Neural progenitor cell (in vitro differentiated cells): ENCODE data around the gene DNLZ. TPM values are rescaled to one million over a fixed set of nuclear protein-coding genes. Genes with fewer than 3 reads are reported as not detected.

ENCODE experiments used
- DNase-seq: peaks from one replicate; pipeline ENCODE4 v3.0.0-alpha.2; 2016; ENCODE audit warnings: low spot score
- H2AFZ ChIP-seq: fragments of 200-600 bp; sonication (generic); replicated peaks from 2 replicates; pipeline ENCODE4 v1.6.1; 2016; ENCODE audit warnings: antibody characterized with exemption
- H3F3A ChIP-seq: fragments of 200-600 bp; sonication (generic); 2 replicates; pipeline ENCODE4 v1.6.1; 2016; ENCODE audit warnings: antibody characterized with exemption, low read depth
- H3K27ac ChIP-seq: fragments of 200-600 bp; sonication (generic); 2 replicates; pipeline ENCODE4 v1.5.1; 2016; ENCODE audit warnings: mild to moderate bottlenecking
- H3K27me3 ChIP-seq: fragments of 200-600 bp; sonication (generic); 2 replicates; pipeline ENCODE4 v1.6.1; 2016; ENCODE audit warnings: mild to moderate bottlenecking, moderate library complexity
- H3K36me3 ChIP-seq: fragments of 200-600 bp; sonication (generic); 2 replicates; pipeline ENCODE4 v1.5.1; 2016
- H3K4me1 ChIP-seq: fragments of 200-600 bp; sonication (generic); 2 replicates; pipeline ENCODE4 v1.6.1; 2016; ENCODE audit warnings: mixed run types
- H3K4me2 ChIP-seq: fragments of 200-600 bp; sonication (generic); 2 replicates; pipeline ENCODE4 v1.6.1; 2016
- H3K4me3 ChIP-seq: fragments of 200-600 bp; sonication (generic); 2 replicates; pipeline ENCODE4 v1.5.1; 2016
- H3K79me2 ChIP-seq: fragments of 200-600 bp; sonication (generic); 2 replicates; pipeline ENCODE4 v1.6.1; 2016; ENCODE audit warnings: low read depth
- H3K9ac ChIP-seq: fragments of 200-600 bp; sonication (generic); 2 replicates; pipeline ENCODE4 v1.6.1; 2016
- H3K9me3 ChIP-seq: fragments of 200-600 bp; sonication (generic); 2 replicates; pipeline ENCODE4 v1.5.1; 2016; ENCODE audit warnings: low read depth
- H4K20me1 ChIP-seq: fragments of 200-600 bp; sonication (generic); 2 replicates; pipeline ENCODE4 v1.6.1; 2016; ENCODE audit warnings: low read depth
- H3K27ac Mint-ChIP-seq: 3 replicates; pipeline ENCODE4 v1.8.0; 2021; ENCODE audit warnings: mixed read lengths
- H3K27me3 Mint-ChIP-seq: 2 replicates; pipeline ENCODE4 v1.8.0; 2022; ENCODE audit warnings: low read depth, mild to moderate bottlenecking, inconsistent platforms, moderate library complexity, mixed read lengths; ENCODE audit not compliant: insufficient read depth
- H3K36me3 Mint-ChIP-seq: 3 replicates; pipeline ENCODE4 v1.8.0; 2021; ENCODE audit warnings: mixed read lengths
- H3K4me1 Mint-ChIP-seq: 3 replicates; pipeline ENCODE4 v1.8.0; 2021; ENCODE audit warnings: mixed read lengths
- H3K4me3 Mint-ChIP-seq: 3 replicates; pipeline ENCODE4 v1.8.0; 2021; ENCODE audit warnings: mild to moderate bottlenecking, moderate library complexity, mixed read lengths
- H3K9me3 Mint-ChIP-seq: 3 replicates; pipeline ENCODE4 v1.8.0; 2020; ENCODE audit warnings: mixed read lengths
- EZH2 ChIP-seq: fragments of 200-600 bp; sonication (generic); IDR thresholded peaks from 2 replicates; pipeline ENCODE4 v1.6.1; 2017; ENCODE audit warnings: antibody characterized with exemption, mild to moderate bottlenecking, moderate library complexity
- EZH2phosphoT487 ChIP-seq: fragments of 200-600 bp; sonication (generic); IDR thresholded peaks from 2 replicates; pipeline ENCODE4 v1.6.1; 2017; ENCODE audit warnings: antibody characterized with exemption
- total RNA-seq: library from RNA; depleted of rRNA; stranded (reverse); fragments of >200 nt; gene quantifications from 2 replicates; pipeline ENCODE4 v1.2.3, GENCODE V29; 2015; ENCODE audit warnings: low replicate concordance
- TF ChIP-seq, protein P1 (sequence below): fragments of 200-600 bp; sonication (generic); IDR thresholded peaks from 2 replicates; pipeline ENCODE4 v1.5.1; 2017; ENCODE audit warnings: antibody characterized with exemption, mild to moderate bottlenecking

Gene DNLZ
- total RNA-seq, 1 donor from 2014 or later: 3.4 TPM

DNA sequence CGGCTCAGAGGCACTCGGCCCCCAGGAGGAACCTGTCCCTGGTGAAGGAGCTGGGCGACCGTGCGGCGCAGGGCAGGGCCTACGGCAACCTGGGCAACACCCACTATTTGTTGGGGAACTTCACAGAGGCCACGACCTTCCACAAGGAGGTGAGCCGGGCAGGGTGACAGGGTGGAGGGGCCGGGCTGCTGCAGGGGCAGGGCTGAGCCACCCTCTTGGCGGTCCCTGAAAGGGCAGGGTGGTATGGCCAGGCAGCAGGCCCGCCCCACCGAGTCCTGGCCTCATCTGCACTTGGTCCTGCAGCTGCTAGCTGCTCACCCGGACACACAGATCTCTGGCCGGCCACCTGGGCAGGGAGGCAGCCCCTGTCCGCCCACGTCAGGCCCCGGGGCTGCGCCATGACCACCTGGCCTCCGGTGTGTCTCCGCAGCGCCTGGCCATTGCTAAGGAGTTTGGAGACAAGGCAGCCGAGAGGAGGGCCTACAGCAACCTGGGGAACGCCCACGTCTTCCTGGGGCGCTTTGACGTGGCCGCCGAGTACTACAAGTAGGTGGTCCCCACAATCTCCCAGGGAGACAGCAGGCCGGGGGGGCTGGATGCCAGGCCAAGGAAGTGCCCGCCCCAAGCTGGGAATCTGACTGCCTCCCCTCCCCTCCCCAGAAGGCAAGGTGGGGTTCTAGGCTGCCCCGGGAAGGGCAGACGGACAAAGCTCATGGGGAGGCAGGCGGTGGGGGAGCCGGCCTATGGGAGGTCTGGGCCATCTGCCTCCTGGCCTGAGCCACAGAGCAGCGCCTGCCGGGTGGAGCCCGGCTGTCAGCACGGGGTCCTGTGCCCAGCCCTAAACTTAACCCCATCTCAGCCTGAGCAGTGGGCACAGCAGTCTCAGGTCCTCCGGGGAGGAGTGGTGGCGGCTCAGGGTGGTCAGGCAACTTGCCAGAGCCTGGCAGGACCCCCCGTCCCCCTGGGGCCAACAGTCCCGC lies 25.8 kb downstream of the DNLZ start:
- no peak overlapping the region for H3K4me3 Mint-ChIP-seq
- no peak overlapping the region for H3K27ac Mint-ChIP-seq
- TF ChIP-seq, protein P1, sequence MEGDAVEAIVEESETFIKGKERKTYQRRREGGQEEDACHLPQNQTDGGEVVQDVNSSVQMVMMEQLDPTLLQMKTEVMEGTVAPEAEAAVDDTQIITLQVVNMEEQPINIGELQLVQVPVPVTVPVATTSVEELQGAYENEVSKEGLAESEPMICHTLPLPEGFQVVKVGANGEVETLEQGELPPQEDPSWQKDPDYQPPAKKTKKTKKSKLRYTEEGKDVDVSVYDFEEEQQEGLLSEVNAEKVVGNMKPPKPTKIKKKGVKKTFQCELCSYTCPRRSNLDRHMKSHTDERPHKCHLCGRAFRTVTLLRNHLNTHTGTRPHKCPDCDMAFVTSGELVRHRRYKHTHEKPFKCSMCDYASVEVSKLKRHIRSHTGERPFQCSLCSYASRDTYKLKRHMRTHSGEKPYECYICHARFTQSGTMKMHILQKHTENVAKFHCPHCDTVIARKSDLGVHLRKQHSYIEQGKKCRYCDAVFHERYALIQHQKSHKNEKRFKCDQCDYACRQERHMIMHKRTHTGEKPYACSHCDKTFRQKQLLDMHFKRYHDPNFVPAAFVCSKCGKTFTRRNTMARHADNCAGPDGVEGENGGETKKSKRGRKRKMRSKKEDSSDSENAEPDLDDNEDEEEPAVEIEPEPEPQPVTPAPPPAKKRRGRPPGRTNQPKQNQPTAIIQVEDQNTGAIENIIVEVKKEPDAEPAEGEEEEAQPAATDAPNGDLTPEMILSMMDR: no peak
- no peak for TF ChIP-seq EZH2phosphoT487
- no peak for TF ChIP-seq EZH2
- Histone ChIP-seq H3K4me3 (no peak overlapping the region), H3K9me3 (no peaks in the 10 kb centered on the region), H3F3A (peaks cover 26% of the 10 kb centered on the region), H3K36me3 (no peaks in the 10 kb centered on the region), H3K27me3 (no peaks in the 10 kb centered on the region), H3K4me1 (peaks cover 7% of the 10 kb centered on the region), H3K4me2 (no peak overlapping the region), H3K9ac (no peak overlapping the region), H3K79me2 (no peaks in the 10 kb centered on the region), H3K27ac (no peak overlapping the region), H2AFZ (no peak overlapping the region), H4K20me1 (peaks cover 39% of the 10 kb centered on the region)
- DNase-seq: no peak
- H3K9me3 Mint-ChIP-seq: no peaks in the 10 kb centered on the region
- H3K36me3 Mint-ChIP-seq: no peaks in the 10 kb centered on the region
- H3K4me1 Mint-ChIP-seq: peaks cover 12% of the 10 kb centered on the region
- peaks cover 3% of the 10 kb centered on the region for H3K27me3 Mint-ChIP-seq

DNA sequence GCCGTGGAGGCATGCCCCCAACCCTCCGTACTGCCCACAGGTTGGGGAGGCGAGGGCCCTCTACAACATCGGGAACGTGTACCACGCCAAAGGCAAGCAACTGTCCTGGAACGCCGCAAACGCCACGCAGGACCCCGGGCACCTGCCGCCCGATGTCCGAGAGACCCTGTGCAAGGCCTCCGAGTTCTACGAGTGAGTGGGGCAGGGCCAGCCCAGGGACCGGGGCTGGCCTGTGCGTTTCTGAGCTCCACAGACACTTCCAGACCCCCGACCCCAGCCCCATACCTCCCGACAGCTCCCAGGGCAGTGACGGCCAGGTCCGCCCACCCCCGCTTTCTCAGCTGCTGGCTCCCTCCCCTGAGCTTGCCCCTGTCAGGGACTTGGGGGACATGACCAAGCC lies 26.7 kb downstream of the DNLZ start:
- H3K27ac Mint-ChIP-seq: no peak overlapping the region
- H3K9me3 Mint-ChIP-seq: no peaks in the 10 kb centered on the region
- peaks cover 9% of the 10 kb centered on the region for H3K4me1 Mint-ChIP-seq
- no peak overlapping the region for H3K4me3 ChIP-seq
- H3K36me3 ChIP-seq: no peaks in the 10 kb centered on the region
- H3K9ac ChIP-seq: no peak overlapping the region
- no peaks in the 10 kb centered on the region for H3K27me3 ChIP-seq
- TF ChIP-seq, protein P1: no peak
- no peak for TF ChIP-seq EZH2
- H3K36me3 Mint-ChIP-seq: no peaks in the 10 kb centered on the region
- no peaks in the 10 kb centered on the region for H3K9me3 ChIP-seq
- no peak overlapping the region for H3K27ac ChIP-seq
- no peak overlapping the region for H2AFZ ChIP-seq
- no peak overlapping the region for H3K4me3 Mint-ChIP-seq
- H3K79me2 ChIP-seq: no peaks in the 10 kb centered on the region
- DNase-seq: no peak
- no peak overlapping the region for H3K4me2 ChIP-seq
- H3K4me1 ChIP-seq: peaks cover under 1% of the 10 kb centered on the region
- H3K27me3 Mint-ChIP-seq: peaks cover 4% of the 10 kb centered on the region
- peaks cover 40% of the 10 kb centered on the region for H4K20me1 ChIP-seq
- H3F3A ChIP-seq: peaks cover 18% of the 10 kb centered on the region

DNA sequence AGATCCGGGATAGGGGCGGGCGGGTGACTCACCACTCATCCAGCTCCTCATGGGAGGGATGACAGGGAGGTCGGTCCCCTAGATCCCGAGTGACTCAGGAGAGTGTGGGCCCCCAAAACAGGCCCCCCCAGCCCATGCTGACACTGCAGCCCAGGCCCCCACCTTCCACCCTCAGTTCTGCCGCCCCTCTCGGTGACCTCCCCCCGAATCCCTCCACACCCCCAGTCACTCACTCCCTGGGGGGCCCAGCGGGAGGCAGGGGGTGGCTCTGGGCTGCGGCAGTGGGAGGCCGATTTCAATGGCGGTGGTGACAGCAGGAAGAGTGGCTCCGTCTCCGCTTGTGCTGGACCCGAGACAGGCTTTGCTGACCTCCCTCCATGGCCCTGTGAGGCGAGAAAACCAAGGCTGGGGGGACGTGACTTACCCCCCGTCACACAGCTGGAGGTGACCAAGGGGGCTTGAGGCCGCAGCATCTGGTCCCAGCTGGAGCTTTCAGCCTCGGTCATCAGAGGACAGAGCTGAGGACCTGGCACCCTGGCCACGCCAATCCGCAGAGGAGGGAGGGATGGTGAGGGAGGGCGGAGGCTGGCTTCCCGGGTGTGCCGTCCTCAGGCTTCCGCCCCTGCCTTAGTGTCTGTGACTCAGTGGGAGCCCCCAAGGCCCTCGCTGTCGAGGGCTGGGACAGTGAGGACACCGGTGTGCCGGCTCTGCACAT lies 27.2 kb downstream of the DNLZ start:
- no peak overlapping the region for H3K27ac ChIP-seq
- H4K20me1 ChIP-seq: peaks cover 43% of the 10 kb centered on the region
- no peak overlapping the region for H3K9ac ChIP-seq
- H3K4me3 Mint-ChIP-seq: no peak overlapping the region
- H3K27ac Mint-ChIP-seq: no peak overlapping the region
- H3K27me3 Mint-ChIP-seq: peaks cover 4% of the 10 kb centered on the region
- H3K79me2 ChIP-seq: no peaks in the 10 kb centered on the region
- no peaks in the 10 kb centered on the region for H3K36me3 ChIP-seq
- no peak overlapping the region for H3K4me3 ChIP-seq
- no peaks in the 10 kb centered on the region for H3K27me3 ChIP-seq
- peaks cover 14% of the 10 kb centered on the region for H3F3A ChIP-seq
- no peaks in the 10 kb centered on the region for H3K9me3 ChIP-seq
- no peak overlapping the region for H2AFZ ChIP-seq
- H3K9me3 Mint-ChIP-seq: no peaks in the 10 kb centered on the region
- no peaks in the 10 kb centered on the region for H3K36me3 Mint-ChIP-seq
- TF ChIP-seq EZH2phosphoT487 (no peak), EZH2 (no peak)
- TF ChIP-seq, protein P1: no peak
- no peak overlapping the region for H3K4me2 ChIP-seq
- H3K4me1 ChIP-seq: no peaks in the 10 kb centered on the region
- H3K4me1 Mint-ChIP-seq: peaks cover 9% of the 10 kb centered on the region
- no peak for DNase-seq
